Measurements from ENCODE around the gene ANKRD52. TPM values are rescaled to one million over a fixed set of nuclear protein-coding genes. Genes with fewer than 3 reads are reported as not detected.
A peak's percentile ranks its signal among the peaks of the same experiment; 100 is the strongest.
"Not testable (repeated sequence)": the region's sequence is repeated elsewhere in the genome, so short reads cannot be mapped to it uniquely, and the experiment has no call there.

Gene ANKRD52
- total and polyA plus RNA-seq, 2 donors (not counting 3 experiments of a cell fraction or from before 2014, with no cell fraction given) = 30.8 to 62.0 TPM

DNA sequence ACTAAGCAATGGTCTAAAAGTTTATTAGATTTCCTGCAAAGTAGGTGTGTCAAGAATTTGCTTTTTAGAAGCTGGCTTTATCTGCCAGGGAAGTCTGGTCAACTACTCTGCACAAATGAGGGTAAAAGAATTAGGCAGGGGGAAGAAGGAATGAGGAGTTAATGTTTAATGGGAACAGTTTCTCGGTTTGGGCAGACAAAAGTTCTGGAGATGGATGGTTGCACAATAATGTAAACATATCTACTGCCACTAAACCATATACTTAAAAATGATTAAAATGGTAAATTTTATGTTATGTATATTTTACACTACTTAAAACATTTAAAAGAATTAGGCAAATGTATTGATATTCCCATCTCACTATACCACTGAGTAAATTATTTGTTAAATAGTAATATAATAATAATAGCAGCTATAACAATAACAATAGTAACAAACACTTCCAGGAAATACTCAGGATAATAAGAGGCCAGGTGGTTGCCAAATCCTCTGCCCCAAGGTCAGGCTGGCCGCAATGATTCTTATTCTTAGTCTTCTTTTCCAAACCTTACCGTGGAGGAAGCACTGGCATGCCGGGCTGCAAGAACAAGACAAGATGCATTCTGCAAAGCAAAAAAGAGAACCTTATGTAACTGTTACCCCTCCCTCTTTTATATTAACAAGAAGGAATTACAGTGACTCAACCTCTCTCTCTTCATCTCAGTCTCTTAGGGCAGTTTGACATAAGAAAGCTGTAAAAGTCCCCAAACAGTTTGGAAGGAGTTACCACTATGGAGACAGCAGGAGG is 28.1 kb upstream of the ANKRD52 start:
- Histone ChIP-seq H3K9me1 (replicated peaks; ENCODE audit: control insufficient read depth, extremely low read depth, insufficient read depth, low read length) (no peaks in the 10 kb centered on the region), H3K36me3 (ENCODE audit: control insufficient read depth in 2 of 2, extremely low read depth in 1 of 2, insufficient read depth in 2 of 2, low read length in 2 of 2) (peaks cover 15 to 26% of the 10 kb centered on the region in 2 experiments), H2AFZ (ENCODE audit: low read depth, low read length) (no peak overlapping the region), H4K20me1 (replicated peaks; ENCODE audit: control insufficient read depth, extremely low read depth, insufficient read depth, low read length) (peaks cover 3% of the 10 kb centered on the region), H3K4me2 (ENCODE audit: insufficient read depth, low read length) (no peak overlapping the region), H3K27me3 (ENCODE audit: control insufficient read depth in 2 of 2, insufficient read depth in 2 of 2, low read length in 2 of 2) (no peaks in the 10 kb centered on the region), H3K79me2 (ENCODE audit: control insufficient read depth, insufficient read depth, low read length) (peaks cover 35% of the 10 kb centered on the region), H3K4me3 (replicated peaks in 1 of 3; ENCODE audit: insufficient read depth in 1 of 3, low read depth in 1 of 3, low read length in 3 of 3) (no peak overlapping the region), H3K4me1 (ENCODE audit: control insufficient read depth, extremely low read depth, insufficient read depth, low read length) (peaks cover 8% of the 10 kb centered on the region), H3K9me3 (replicated peaks; ENCODE audit: control insufficient read depth, insufficient read depth, low read length) (no peaks in the 10 kb centered on the region), H3K27ac (ENCODE audit: insufficient read depth, low read depth, low read length) (no peak overlapping the region), H3K9ac (replicated peaks; ENCODE audit: extremely low read depth, insufficient read depth, low read length) (no peak overlapping the region)
- TF ChIP-seq GATA2 (IDR thresholded peaks at IDR 0.05; ENCODE audit: insufficient read depth, insufficient read length, low read depth, low read length) = no peak
- TF ChIP-seq JUN (IDR thresholded peaks at IDR 0.05; ENCODE audit: borderline replicate concordance, insufficient read depth, insufficient read length, low read depth) = no peak
- TF ChIP-seq POLR2A (IDR thresholded peaks at IDR 0.05; ENCODE audit: low read depth, low read length) = no peak
- TF ChIP-seq, protein P1, sequence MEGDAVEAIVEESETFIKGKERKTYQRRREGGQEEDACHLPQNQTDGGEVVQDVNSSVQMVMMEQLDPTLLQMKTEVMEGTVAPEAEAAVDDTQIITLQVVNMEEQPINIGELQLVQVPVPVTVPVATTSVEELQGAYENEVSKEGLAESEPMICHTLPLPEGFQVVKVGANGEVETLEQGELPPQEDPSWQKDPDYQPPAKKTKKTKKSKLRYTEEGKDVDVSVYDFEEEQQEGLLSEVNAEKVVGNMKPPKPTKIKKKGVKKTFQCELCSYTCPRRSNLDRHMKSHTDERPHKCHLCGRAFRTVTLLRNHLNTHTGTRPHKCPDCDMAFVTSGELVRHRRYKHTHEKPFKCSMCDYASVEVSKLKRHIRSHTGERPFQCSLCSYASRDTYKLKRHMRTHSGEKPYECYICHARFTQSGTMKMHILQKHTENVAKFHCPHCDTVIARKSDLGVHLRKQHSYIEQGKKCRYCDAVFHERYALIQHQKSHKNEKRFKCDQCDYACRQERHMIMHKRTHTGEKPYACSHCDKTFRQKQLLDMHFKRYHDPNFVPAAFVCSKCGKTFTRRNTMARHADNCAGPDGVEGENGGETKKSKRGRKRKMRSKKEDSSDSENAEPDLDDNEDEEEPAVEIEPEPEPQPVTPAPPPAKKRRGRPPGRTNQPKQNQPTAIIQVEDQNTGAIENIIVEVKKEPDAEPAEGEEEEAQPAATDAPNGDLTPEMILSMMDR (IDR thresholded peaks at IDR 0.05; ENCODE audit: extremely low read depth in 1 of 2, insufficient read depth in 1 of 2, low read depth in 1 of 2, low read length in 2 of 2) = no peak
- no peak for TF ChIP-seq EZH2 (IDR thresholded peaks at IDR 0.05; ENCODE audit: borderline replicate concordance, low read depth, low read length, severe bottlenecking)
- TF ChIP-seq, protein P2, sequence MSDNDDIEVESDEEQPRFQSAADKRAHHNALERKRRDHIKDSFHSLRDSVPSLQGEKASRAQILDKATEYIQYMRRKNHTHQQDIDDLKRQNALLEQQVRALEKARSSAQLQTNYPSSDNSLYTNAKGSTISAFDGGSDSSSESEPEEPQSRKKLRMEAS (IDR thresholded peaks at IDR 0.05; ENCODE audit: insufficient read depth, insufficient read length) = no peak
- no peak for TF ChIP-seq FOS (IDR thresholded peaks at IDR 0.05; ENCODE audit: borderline replicate concordance, insufficient read depth, low read length)
- no peak for TF ChIP-seq POLR2AphosphoS5 (IDR thresholded peaks at IDR 0.05; ENCODE audit: insufficient read depth, low read depth, low read length)
- no peak for TF ChIP-seq MYC (IDR thresholded peaks at IDR 0.05; ENCODE audit: low read depth, low read length)
- intact Hi-C loops (cut with micrococcal nuclease) = no loop called here
- CTCF ChIA-PET = interaction anchor here (0.8 to 1.9 kb wide), 6 partner anchors 9 to 178 kb away, joined by 3 to 17 read pairs (median 4); partner anchors contain the start of gene RNF41
- dilution Hi-C loops (cut with MboI; ENCODE audit: extremely low pct_ligation_motif_present, low sequenced_read_pairs) = no loop called here
- POLR2A ChIA-PET = no interaction called here
- no TSS peak for BruUV-seq (replicated peaks)
- DNase-seq (ENCODE audit: low read depth, low spot score) (peak; percentile 27), FAIRE-seq (peak; percentile 60)

DNA sequence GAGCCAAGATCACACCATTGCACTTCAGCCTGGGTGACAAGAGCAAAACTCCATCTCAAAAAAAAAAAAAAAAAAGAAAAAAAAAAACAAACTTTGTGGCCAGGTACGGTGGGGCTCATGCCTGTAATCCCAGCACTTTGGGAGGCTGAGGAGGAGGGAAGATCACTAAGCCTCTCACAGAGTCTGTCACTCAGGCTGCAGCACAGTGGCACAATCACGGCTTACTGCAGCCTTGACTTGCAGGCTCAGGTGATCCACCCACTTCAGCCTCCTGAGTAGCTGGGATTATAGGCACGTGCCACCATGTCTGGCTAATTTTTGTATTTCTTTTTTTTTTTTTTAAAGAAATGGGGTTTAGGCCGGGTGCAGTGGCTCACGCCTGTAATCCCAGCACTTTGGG is 26.1 kb upstream of the ANKRD52 start:
- H3K4me1 ChIP-seq (ENCODE audit: control insufficient read depth, extremely low read depth, insufficient read depth, low read length); H3K27ac ChIP-seq (ENCODE audit: insufficient read depth, low read depth, low read length); H3K9ac ChIP-seq (replicated peaks; ENCODE audit: extremely low read depth, insufficient read depth, low read length); H3K9me3 ChIP-seq (replicated peaks; ENCODE audit: control insufficient read depth, insufficient read depth, low read length); POLR2A ChIA-PET; H3K4me3 ChIP-seq (replicated peaks in 1 of 3; ENCODE audit: insufficient read depth in 1 of 3, low read depth in 1 of 3, low read length in 3 of 3); H2AFZ ChIP-seq (ENCODE audit: low read depth, low read length); DNase-seq (ENCODE audit: low read depth, low spot score); intact Hi-C loops (cut with micrococcal nuclease); dilution Hi-C loops (cut with MboI; ENCODE audit: extremely low pct_ligation_motif_present, low sequenced_read_pairs); H3K4me2 ChIP-seq (ENCODE audit: insufficient read depth, low read length); H3K9me1 ChIP-seq (replicated peaks; ENCODE audit: control insufficient read depth, extremely low read depth, insufficient read depth, low read length); CTCF ChIA-PET; H4K20me1 ChIP-seq (replicated peaks; ENCODE audit: control insufficient read depth, extremely low read depth, insufficient read depth, low read length); BruUV-seq (replicated peaks); FAIRE-seq; H3K27me3 ChIP-seq (ENCODE audit: control insufficient read depth in 2 of 2, insufficient read depth in 2 of 2, low read length in 2 of 2): not testable (repeated sequence)
- H3K79me2 ChIP-seq (ENCODE audit: control insufficient read depth, insufficient read depth, low read length) = peaks cover 20% of the 10 kb centered on the region
- H3K36me3 ChIP-seq (ENCODE audit: control insufficient read depth in 2 of 2, extremely low read depth in 1 of 2, insufficient read depth in 2 of 2, low read length in 2 of 2) = peaks cover 18 to 29% of the 10 kb centered on the region in 2 experiments
